IMR-90 (cell line): ENCODE results near the gene BDH1.

Source experiments
- POLR2A ChIP-seq: IDR thresholded peaks from 2 replicates; pipeline ENCODE4 v1.6.1; 2012; ENCODE audit warnings: mild to moderate bottlenecking, low read depth, low read length
- RAD21 ChIP-seq: IDR thresholded peaks from 2 replicates; pipeline ENCODE4 v1.6.1; 2012; ENCODE audit warnings: low read length, improper control_type of control experiment

- TF ChIP-seq POLR2A (no peak), RAD21 (no peak)
These were observed 3.9 kb upstream of the BDH1 start for GRCh38 chr3:197559651-197560050.
